ENCODE measurements around the gene SEPTIN5.

Gene SEPTIN5

GRCh38 chr22:19769393-19769715 lies 55.1 kb downstream of the SEPTIN5 start:
- TF ChIP-seq REST (IDR thresholded peaks at IDR 0.05; ENCODE audit: insufficient read depth in 1 of 2, low read depth in 2 of 2, low read length in 2 of 2) = no peak
- TF ChIP-seq TAF1 (IDR thresholded peaks at IDR 0.05; ENCODE audit: borderline replicate concordance, insufficient read depth, low read length) = no peak
- TF ChIP-seq FOXP2 (optimal IDR thresholded peaks at IDR 0.05; ENCODE audit: borderline replicate concordance, extremely low read depth, extremely low read length, insufficient read depth) = no peak
- TF ChIP-seq POLR2AphosphoS5 (IDR thresholded peaks at IDR 0.05; ENCODE audit: low read depth, low read length) = no peak

GRCh38 chr22:19770349-19771220 lies 56.3 kb downstream of the SEPTIN5 start:
- TF ChIP-seq POLR2AphosphoS5 (IDR thresholded peaks at IDR 0.05; ENCODE audit: low read depth, low read length) (no peak), FOXP2 (optimal IDR thresholded peaks at IDR 0.05; ENCODE audit: borderline replicate concordance, extremely low read depth, extremely low read length, insufficient read depth) (no peak), TAF1 (IDR thresholded peaks at IDR 0.05; ENCODE audit: borderline replicate concordance, insufficient read depth, low read length) (no peak), SIN3A (IDR thresholded peaks at IDR 0.05; ENCODE audit: borderline replicate concordance, insufficient read depth, low read length) (no peak), REST (IDR thresholded peaks at IDR 0.05; ENCODE audit: insufficient read depth in 1 of 2, low read depth in 2 of 2, low read length in 2 of 2) (no peak)

GRCh38 chr22:19772422-19772672 lies 58.0 kb downstream of the SEPTIN5 start:
- TF ChIP-seq TAF1 (IDR thresholded peaks at IDR 0.05; ENCODE audit: borderline replicate concordance, insufficient read depth, low read length) (no peak), REST (IDR thresholded peaks at IDR 0.05; ENCODE audit: insufficient read depth in 1 of 2, low read depth in 2 of 2, low read length in 2 of 2) (no peak), SIN3A (IDR thresholded peaks at IDR 0.05; ENCODE audit: borderline replicate concordance, insufficient read depth, low read length) (no peak), FOXP2 (optimal IDR thresholded peaks at IDR 0.05; ENCODE audit: borderline replicate concordance, extremely low read depth, extremely low read length, insufficient read depth) (no peak), POLR2AphosphoS5 (IDR thresholded peaks at IDR 0.05; ENCODE audit: low read depth, low read length) (no peak)
